H1 (cell line): Measurements from ENCODE around the gene PALD1. TPM values are rescaled to one million over a fixed set of nuclear protein-coding genes. Genes with fewer than 3 reads are reported as not detected.

ENCODE experiments used
- CEBPB ChIP-seq: IDR thresholded peaks from 2 replicates; pipeline ENCODE4 v1.6.1; 2012; ENCODE audit warnings: low read depth, low read length
- polyA plus RNA-seq, 7 experiments: library from polyadenylated mRNA; depleted of rRNA in 3 of 7; stranded (reverse) in 5 of 7; unstranded in 2 of 7; fragments of >200 nt in 5 of 7; fragments of 200-250 nt in 2 of 7; gene quantifications; 1 replicate in 5 of 7; 2 replicates in 1 of 7; 4 replicates in 1 of 7; pipeline versions ENCODE4 v1.2.1 to v1.2.3, GENCODE V29; 2011 to 2013; ENCODE audit warnings: missing spikeins in 2 of 7, mixed read lengths in 2 of 7
- total RNA-seq: library from RNA; stranded (reverse); fragmentation: NEBNext Ultra II Directional; extraction: Animal tissue kit (Norgen Biotek cat#: 25700); gene quantifications from 2 replicates; pipeline ENCODE4 v1.2.1, GENCODE V29; 2021
- TF ChIP-seq, protein P1 (sequence below): IDR thresholded peaks from 2 replicates; pipeline ENCODE4 v1.6.1; 2011; ENCODE audit warnings: low read depth, mild to moderate bottlenecking, low read length; ENCODE audit not compliant: insufficient read depth

The PALD1 gene
- total and polyA plus RNA-seq, 2 of the 8 experiments (the other 6 are each of a cell fraction or from before 2014, with no cell fraction given) = 13.3 to 32.8 TPM

- TF ChIP-seq, protein P1, sequence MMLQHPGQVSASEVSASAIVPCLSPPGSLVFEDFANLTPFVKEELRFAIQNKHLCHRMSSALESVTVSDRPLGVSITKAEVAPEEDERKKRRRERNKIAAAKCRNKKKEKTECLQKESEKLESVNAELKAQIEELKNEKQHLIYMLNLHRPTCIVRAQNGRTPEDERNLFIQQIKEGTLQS = peak; percentile 69; the same call in 1 of the 2 replicates
- TF ChIP-seq CEBPB = no peak
Measured at GRCh38 chr10:70528741-70529362, 50.3 kb downstream of the PALD1 start (continued).
